Panc1 (cell line): Measurements from ENCODE around the gene PCP4L1. TPM values are rescaled to one million over a fixed set of nuclear protein-coding genes. Genes with fewer than 3 reads are reported as not detected.

Source experiments
- ATAC-seq: fragments of 200-7000 bp; cut with Tn5 transposase; 2 replicates; pipeline ENCODE4 v1.9.1; 2020; ENCODE audit warnings: mild to moderate bottlenecking, moderate library complexity
- BruUV-seq: library from RNA; stranded (reverse); fragments of 400-500 nt; replicated peaks from 2 replicates; lab custom pipeline; 2021; lab: Mats Ljungman, UMichigan
- CTCF ChIA-PET: fragments of 300-600 bp; sonication (Branson Sonifier 250); formaldehyde crosslinking; loops from one replicate; lab custom pipeline; 2022; ENCODE audit warnings: antibody characterized with exemption; lab: Charles Lee
- POLR2A ChIA-PET: fragments of 300-600 bp; sonication (Branson Sonifier 250); formaldehyde crosslinking; loops from one replicate; lab custom pipeline; 2022; ENCODE audit warnings: antibody characterized with exemption; lab: Charles Lee
- DNase-seq: peaks from one replicate; pipeline ENCODE4 v3.0.0-alpha.2; 2010; ENCODE audit warnings: low read depth, low spot score
- H3K27ac ChIP-seq: 2 replicates; pipeline ENCODE4 v1.5.1; 2011; ENCODE audit warnings: mild to moderate bottlenecking, low read length, inconsistent platforms
- H3K27me3 ChIP-seq: fragments of 200-500 bp; sonication (Bioruptor generic); 2 replicates; pipeline ENCODE4 v1.6.0; 2014; ENCODE audit warnings: low read length, inconsistent platforms; ENCODE audit not compliant: control insufficient read depth, insufficient read depth
- H3K36me3 ChIP-seq: fragments of 200-500 bp; sonication (Bioruptor generic); 2 replicates; pipeline ENCODE4 v1.5.1; 2014; ENCODE audit warnings: inconsistent platforms, mild to moderate bottlenecking, low read length, moderate library complexity; ENCODE audit not compliant: control insufficient read depth, insufficient read depth
- H3K4me1 ChIP-seq: 2 replicates; pipeline ENCODE4 v1.5.1; 2011; ENCODE audit warnings: inconsistent platforms, mild to moderate bottlenecking, low read length, moderate library complexity; ENCODE audit not compliant: control insufficient read depth, insufficient read depth
- H3K4me3 ChIP-seq, 2 experiments: 2 replicates each; pipeline ENCODE4 v1.5.1; 2011 to 2012; ENCODE audit warnings: low read depth in 2 of 2, low read length in 2 of 2, mild to moderate bottlenecking in 2 of 2, inconsistent platforms in 1 of 2, moderate library complexity in 1 of 2
- H3K9me3 ChIP-seq: fragments of 200-500 bp; sonication (Bioruptor generic); 2 replicates; pipeline ENCODE4 v1.5.1; 2014; ENCODE audit warnings: low read depth, mild to moderate bottlenecking, inconsistent platforms, low read length, moderate library complexity; ENCODE audit not compliant: control insufficient read depth, insufficient read depth
- POLR2AphosphoS5 ChIP-seq: IDR thresholded peaks from 2 replicates; pipeline ENCODE4 v1.6.1; 2012; ENCODE audit warnings: mild to moderate bottlenecking, low read depth, low read length, moderate library complexity
- SIN3A ChIP-seq: IDR thresholded peaks from 2 replicates; pipeline ENCODE4 v1.6.1; 2012; ENCODE audit warnings: low read depth, mild to moderate bottlenecking, low read length, moderate library complexity, borderline replicate concordance; ENCODE audit not compliant: insufficient read depth
- TCF7L2 ChIP-seq: IDR thresholded peaks from 2 replicates; pipeline ENCODE4 v1.6.1; 2011; ENCODE audit warnings: mild to moderate bottlenecking, low read depth, low read length, inconsistent platforms
- in situ Hi-C: cut with HindIII; loops from 2 replicates; pipeline ENCODE4 v1.10.0; 2016; ENCODE audit warnings: low sequenced_read_pairs, low pct_unique_long_range_greater_than_20kb
- intact Hi-C: fragments of 100-400 bp; cut with micrococcal nuclease; formaldehyde crosslinking; loops from one replicate; pipeline ENCODE4 v1.10.0; 2022; ENCODE audit not compliant: unreplicated experiment
- total RNA-seq: library from RNA; stranded (reverse); gene quantifications from one replicate; pipeline ENCODE4 v1.2.1, GENCODE V29; 2021; ENCODE audit not compliant: unreplicated experiment
- TF ChIP-seq, protein P1 (sequence below), 2 experiments: IDR thresholded peaks; 2 replicates each; pipeline ENCODE4 v1.6.1; 2011 to 2012; ENCODE audit warnings: low read depth in 2 of 2, control low read depth in 1 of 2, low read length in 1 of 2, mild to moderate bottlenecking in 1 of 2, moderate library complexity in 1 of 2; ENCODE audit not compliant: insufficient read depth in 1 of 2
- TF ChIP-seq, protein P2 (sequence below): fragments of 450-650 bp; IDR thresholded peaks from 2 replicates; pipeline ENCODE4 v1.5.1; 2017; ENCODE audit warnings: mild to moderate bottlenecking

Gene PCP4L1
- total RNA-seq, 1 experiment from 2014 or later, result not detected

DNA sequence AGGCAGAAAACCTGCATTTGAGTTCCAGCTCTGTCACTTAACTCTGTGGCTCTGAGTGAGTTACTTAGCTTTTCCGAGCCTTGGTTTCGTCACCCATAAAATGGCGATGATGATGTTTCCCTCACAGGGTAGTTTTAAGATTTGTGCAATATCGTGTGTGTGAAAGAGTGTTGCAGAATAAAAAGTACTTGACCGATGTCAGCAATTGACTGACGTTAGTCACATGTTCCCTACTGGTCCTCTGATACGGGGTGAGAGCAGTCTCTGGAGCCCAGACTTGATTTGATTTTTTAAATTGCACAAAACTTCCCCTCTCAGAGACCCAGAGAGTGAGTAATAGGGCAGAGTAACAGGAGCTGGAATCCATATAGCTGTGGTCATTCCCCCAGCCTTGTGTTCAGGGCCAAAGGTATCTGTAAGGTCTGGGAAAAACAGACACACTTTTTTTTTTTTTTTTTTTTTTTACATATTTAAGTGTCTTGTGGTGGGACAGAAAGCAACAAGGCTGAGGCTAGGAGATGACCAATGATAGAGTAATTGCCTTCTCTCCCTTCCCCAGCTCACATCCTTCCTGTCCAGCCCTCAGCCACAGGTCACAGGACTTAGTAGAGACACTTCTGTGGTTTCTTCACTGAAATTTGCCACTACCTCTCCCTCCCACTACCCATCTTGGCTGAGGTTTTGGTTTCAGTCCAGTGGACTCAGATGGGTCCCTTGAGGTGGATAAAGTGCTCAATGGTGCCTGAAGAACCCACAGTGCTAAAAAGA lies 41.4 kb upstream of the PCP4L1 start:
- ATAC-seq, result no peak
- Histone ChIP-seq H3K9me3 (no peaks in the 10 kb centered on the region), H3K4me3 (no peak overlapping the region), H3K36me3 (peaks cover 8% of the 10 kb centered on the region; the same call in 1 of the 2 replicates), H3K27me3 (no peaks in the 10 kb centered on the region), H3K27ac (no peak overlapping the region), H3K4me1 (no peaks in the 10 kb centered on the region)
- intact Hi-C loops (no loop called here), in situ Hi-C loops (loop anchor here (25.0 kb wide), 1 partner anchor 170 kb away; no protein-coding TSS in a partner anchor)
- no peak for TF ChIP-seq POLR2AphosphoS5
- TF ChIP-seq SIN3A, result no peak
- TF ChIP-seq, protein P1, sequence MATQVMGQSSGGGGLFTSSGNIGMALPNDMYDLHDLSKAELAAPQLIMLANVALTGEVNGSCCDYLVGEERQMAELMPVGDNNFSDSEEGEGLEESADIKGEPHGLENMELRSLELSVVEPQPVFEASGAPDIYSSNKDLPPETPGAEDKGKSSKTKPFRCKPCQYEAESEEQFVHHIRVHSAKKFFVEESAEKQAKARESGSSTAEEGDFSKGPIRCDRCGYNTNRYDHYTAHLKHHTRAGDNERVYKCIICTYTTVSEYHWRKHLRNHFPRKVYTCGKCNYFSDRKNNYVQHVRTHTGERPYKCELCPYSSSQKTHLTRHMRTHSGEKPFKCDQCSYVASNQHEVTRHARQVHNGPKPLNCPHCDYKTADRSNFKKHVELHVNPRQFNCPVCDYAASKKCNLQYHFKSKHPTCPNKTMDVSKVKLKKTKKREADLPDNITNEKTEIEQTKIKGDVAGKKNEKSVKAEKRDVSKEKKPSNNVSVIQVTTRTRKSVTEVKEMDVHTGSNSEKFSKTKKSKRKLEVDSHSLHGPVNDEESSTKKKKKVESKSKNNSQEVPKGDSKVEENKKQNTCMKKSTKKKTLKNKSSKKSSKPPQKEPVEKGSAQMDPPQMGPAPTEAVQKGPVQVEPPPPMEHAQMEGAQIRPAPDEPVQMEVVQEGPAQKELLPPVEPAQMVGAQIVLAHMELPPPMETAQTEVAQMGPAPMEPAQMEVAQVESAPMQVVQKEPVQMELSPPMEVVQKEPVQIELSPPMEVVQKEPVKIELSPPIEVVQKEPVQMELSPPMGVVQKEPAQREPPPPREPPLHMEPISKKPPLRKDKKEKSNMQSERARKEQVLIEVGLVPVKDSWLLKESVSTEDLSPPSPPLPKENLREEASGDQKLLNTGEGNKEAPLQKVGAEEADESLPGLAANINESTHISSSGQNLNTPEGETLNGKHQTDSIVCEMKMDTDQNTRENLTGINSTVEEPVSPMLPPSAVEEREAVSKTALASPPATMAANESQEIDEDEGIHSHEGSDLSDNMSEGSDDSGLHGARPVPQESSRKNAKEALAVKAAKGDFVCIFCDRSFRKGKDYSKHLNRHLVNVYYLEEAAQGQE (IDR thresholded peaks at IDR 0.05; ENCODE audit: insufficient read depth in 1 of 2, low read depth in 2 of 2, low read length in 1 of 2), result no peak
- TF ChIP-seq TCF7L2, result no peak
- TF ChIP-seq, protein P2, sequence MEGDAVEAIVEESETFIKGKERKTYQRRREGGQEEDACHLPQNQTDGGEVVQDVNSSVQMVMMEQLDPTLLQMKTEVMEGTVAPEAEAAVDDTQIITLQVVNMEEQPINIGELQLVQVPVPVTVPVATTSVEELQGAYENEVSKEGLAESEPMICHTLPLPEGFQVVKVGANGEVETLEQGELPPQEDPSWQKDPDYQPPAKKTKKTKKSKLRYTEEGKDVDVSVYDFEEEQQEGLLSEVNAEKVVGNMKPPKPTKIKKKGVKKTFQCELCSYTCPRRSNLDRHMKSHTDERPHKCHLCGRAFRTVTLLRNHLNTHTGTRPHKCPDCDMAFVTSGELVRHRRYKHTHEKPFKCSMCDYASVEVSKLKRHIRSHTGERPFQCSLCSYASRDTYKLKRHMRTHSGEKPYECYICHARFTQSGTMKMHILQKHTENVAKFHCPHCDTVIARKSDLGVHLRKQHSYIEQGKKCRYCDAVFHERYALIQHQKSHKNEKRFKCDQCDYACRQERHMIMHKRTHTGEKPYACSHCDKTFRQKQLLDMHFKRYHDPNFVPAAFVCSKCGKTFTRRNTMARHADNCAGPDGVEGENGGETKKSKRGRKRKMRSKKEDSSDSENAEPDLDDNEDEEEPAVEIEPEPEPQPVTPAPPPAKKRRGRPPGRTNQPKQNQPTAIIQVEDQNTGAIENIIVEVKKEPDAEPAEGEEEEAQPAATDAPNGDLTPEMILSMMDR, result no peak
- no TSS peak for BruUV-seq
- no peak for DNase-seq
- ChIA-PET POLR2A (no interaction called here), CTCF (no interaction called here)

DNA sequence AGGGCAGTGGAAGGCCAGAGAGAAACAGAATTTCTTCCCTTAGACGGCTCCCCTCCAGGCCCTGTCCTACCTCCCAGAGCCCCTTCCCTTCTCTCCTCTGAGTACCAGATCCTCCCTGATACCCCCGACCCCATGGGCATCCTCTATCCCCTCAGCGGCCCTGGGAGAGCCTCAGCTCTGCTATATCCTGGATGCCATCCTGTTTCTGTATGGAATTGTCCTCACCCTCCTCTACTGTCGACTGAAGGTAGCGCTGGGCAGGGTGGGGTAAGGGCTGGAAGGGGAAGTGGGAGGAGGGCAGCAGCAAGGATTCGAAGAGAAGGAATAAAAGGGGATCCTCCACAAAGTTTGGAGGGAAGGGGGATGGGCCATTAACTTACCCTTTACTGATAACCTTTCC lies 40.7 kb upstream of the PCP4L1 start:
- H3K36me3 ChIP-seq, result peaks cover 8% of the 10 kb centered on the region; the same call in 1 of the 2 replicates
- no TSS peak for BruUV-seq
- TF ChIP-seq, protein P2, result no peak
- TF ChIP-seq, protein P1 (IDR thresholded peaks at IDR 0.05; ENCODE audit: insufficient read depth in 1 of 2, low read depth in 2 of 2, low read length in 1 of 2), result no peak
- no peak for TF ChIP-seq SIN3A
- no peak for TF ChIP-seq POLR2AphosphoS5
- TF ChIP-seq TCF7L2, result no peak
- ChIA-PET CTCF (no interaction called here), POLR2A (no interaction called here)
- no peaks in the 10 kb centered on the region for H3K9me3 ChIP-seq
- H3K27ac ChIP-seq, result no peak overlapping the region
- DNase-seq (no peak), ATAC-seq (no peak)
- intact Hi-C loops, result no loop called here
- H3K4me3 ChIP-seq, result no peak overlapping the region
- H3K27me3 ChIP-seq, result no peaks in the 10 kb centered on the region
- H3K4me1 ChIP-seq, result no peaks in the 10 kb centered on the region
- in situ Hi-C loops, result loop anchor here (25.0 kb wide), 1 partner anchor 169 kb away; no protein-coding TSS in a partner anchor
